HG03045 (cell line): ENCODE results near the gene CNTNAP2.

Source experiments
- ATAC-seq: cut with Tn5 transposase; IDR thresholded peaks from one replicate; pipeline ENCODE4 v1.9.1; 2021; ENCODE audit warnings: mild to moderate bottlenecking, moderate library complexity; ENCODE audit not compliant: unreplicated experiment

CNTNAP2 gene

GRCh38 chr7:146414373-146414772, 297.8 kb downstream of the CNTNAP2 start:
- ATAC-seq, result no peak

DNA sequence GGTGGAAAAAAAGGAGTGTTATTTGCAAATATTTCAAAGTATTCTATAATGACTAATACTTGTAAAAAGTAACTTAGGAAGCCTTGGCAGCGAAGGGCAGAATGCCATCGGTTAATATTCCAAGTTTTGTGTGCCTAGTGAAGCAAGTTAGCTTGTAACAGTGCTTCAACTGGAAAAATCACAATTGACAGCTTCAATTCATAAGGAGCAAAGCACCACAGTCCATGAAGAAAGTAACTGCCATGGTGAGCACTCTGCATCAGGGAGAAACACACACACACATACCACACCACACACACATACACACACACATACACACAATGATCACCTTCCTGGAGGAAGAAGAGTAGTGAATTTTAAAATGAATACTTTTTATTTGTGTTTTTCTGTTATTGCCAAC, 298.3 kb downstream of the CNTNAP2 start:
- no peak for ATAC-seq

DNA sequence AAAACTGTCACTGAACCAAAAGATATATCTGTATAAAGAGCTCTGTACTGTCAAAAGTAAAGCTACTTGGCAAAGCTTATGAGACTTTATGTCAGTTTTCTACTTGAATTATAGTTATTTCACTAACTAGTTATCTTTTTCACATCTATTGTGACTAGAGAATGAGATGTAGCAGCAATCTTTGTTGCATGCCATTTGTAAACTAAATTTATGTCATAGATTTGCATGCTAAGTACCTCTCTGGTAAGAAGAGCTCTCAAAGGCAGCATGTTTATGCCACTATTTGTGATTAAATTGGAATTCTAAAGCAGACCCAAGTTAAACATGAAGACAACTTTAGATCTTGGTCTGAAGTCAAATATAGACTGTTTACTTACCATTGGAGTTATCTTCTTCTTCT, 300.6 kb downstream of the CNTNAP2 start:
- no peak for ATAC-seq

GRCh38 chr7:146423446-146423845, 306.8 kb downstream of the CNTNAP2 start:
- ATAC-seq, result no peak

- no peak for ATAC-seq
Observed at GRCh38 chr7:146424084-146424483, 307.5 kb downstream of the CNTNAP2 start.

DNA sequence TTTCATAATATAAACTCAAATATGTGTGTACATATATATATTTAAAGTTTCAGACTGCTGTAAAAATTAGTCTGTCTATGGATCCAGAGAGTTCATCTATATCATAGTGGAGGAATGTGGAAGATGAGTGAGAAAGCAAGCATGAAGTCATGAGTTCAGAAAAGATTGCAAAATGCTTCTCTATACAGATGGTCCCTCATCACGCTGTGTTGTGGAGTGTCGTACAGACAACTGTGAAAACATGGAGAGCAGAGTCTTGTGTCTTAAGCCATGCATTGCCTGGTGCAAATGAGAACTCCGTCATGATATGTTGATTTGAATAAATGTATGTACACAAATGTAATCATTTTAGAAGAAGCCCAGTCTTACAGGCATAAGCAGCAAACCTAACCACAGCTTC, 316.9 kb downstream of the CNTNAP2 start:
- no peak for ATAC-seq

- no peak for ATAC-seq
Observed at GRCh38 chr7:146443102-146443501, 326.5 kb downstream of the CNTNAP2 start.

DNA sequence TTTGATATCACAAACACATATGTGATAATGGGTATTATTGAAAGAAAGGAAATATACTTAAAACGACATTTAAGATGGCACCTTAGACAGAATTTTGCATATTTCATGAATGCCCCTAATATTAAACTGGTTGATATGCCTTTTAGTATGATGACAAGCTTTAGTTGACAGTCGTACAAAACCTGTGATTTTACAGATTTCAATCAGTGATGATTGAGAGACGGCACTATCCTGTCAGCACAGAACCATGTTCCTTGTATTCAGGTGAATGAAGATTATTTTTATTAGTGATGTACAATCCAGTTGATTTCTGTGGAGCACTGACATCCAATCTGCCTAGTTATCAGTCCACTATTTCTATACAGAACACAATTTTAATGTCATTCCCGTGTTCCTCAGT, 333.0 kb downstream of the CNTNAP2 start:
- ATAC-seq, result no peak

GRCh38 chr7:146455091-146455655, 338.6 kb downstream of the CNTNAP2 start:
- no peak for ATAC-seq

- ATAC-seq, result no peak
Observed at GRCh38 chr7:146479040-146479439, 362.4 kb downstream of the CNTNAP2 start.

- ATAC-seq, result no peak
Observed at GRCh38 chr7:146486519-146486918, 369.9 kb downstream of the CNTNAP2 start.

DNA sequence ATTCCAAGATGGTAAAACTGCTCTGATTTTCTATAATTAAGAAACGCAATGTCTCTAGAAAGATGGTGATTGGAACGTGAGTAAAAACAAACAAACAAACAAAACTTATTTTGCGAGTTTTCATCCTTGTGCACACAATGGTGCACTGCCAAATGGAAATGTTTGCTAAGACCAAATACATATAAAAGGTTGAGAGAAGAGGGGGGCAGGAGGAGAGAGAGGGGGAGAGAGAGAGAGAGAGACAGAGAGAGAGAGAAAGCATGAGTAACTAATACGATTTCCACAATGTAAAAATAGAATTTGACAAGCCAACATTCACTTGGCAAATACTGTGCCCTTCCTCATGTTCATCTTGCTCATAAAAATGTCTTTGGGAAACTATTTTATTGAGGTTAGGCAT, 375.4 kb downstream of the CNTNAP2 start:
- ATAC-seq, result no peak

DNA sequence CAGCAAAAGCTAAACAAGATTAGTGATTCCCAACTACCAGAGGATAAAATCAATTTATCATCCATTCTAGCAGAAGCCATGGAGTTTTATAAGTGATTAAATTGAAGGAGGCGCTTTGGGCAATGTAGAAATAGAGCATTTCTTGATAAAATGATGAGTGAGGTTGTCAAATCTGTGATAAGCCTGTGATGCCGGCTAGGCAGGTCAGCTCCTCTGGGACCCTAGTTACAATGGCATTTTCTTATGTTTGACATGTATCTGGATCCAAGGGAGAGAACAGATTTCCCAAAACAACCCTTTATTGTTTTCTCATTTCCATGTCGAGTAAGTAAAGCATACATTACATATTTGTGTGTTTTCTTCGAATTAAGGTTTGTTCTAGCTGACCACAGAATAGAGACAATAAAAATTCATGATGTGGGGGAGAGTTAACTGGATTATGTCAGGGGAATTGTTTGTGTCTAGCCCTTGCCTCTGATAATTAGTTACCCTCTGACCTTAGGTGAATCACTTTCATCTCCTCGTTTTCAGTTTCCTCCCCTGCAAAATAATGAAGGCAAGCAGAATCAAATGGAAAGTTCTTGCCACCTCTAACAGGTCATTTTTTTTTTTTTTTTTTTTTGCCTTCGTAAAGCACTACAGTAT, 378.5 kb downstream of the CNTNAP2 start:
- ATAC-seq, result no peak

GRCh38 chr7:146496657-146497056, 380.1 kb downstream of the CNTNAP2 start:
- no peak for ATAC-seq

DNA sequence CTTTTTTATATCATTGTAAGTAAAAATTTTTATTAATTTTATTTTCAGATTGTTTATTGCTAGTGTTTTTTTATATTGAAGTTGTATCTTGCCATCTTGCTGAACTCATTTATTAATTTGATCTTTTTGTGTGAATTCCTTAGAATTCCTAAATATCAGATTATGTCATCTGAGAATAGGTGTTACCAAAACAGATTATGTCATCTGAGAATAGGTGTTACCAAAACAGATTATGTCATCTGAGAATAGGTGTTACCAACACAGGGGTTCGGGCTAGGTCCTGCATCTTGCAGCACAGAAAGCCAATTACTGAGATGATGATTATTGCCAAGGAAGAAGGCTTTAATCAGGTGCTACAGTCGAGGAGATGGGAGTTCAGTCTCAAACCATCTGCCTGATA, 383.4 kb downstream of the CNTNAP2 start:
- no peak for ATAC-seq

GRCh38 chr7:146503844-146504243, 387.2 kb downstream of the CNTNAP2 start:
- ATAC-seq, result no peak

GRCh38 chr7:146510088-146510680, 393.6 kb downstream of the CNTNAP2 start:
- no peak for ATAC-seq

GRCh38 chr7:146514304-146514703, 397.7 kb downstream of the CNTNAP2 start:
- no peak for ATAC-seq

GRCh38 chr7:146528581-146528980, 412.0 kb downstream of the CNTNAP2 start:
- no peak for ATAC-seq

GRCh38 chr7:146539836-146540235, 423.2 kb downstream of the CNTNAP2 start:
- no peak for ATAC-seq

GRCh38 chr7:146542101-146542500, 425.5 kb downstream of the CNTNAP2 start:
- ATAC-seq, result no peak

DNA sequence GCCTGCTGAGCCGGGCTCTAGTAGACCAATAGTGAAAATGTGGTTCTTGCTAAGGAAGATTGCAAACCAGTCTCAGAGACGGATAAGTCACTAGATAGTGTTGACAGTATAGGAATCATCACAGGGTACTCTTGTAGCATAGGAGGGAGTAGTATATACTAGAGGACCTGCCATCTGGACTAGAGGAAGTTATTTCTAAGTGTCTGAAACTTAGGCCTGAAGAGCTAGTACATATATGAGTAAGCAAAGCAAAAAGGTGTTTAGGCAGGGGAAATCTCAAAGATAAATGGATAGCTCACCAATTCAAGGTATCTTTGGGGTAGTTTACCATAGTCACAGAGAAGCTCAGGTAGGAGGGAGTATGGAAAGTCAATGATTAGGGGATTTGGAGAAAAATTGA, 428.1 kb downstream of the CNTNAP2 start:
- no peak for ATAC-seq

DNA sequence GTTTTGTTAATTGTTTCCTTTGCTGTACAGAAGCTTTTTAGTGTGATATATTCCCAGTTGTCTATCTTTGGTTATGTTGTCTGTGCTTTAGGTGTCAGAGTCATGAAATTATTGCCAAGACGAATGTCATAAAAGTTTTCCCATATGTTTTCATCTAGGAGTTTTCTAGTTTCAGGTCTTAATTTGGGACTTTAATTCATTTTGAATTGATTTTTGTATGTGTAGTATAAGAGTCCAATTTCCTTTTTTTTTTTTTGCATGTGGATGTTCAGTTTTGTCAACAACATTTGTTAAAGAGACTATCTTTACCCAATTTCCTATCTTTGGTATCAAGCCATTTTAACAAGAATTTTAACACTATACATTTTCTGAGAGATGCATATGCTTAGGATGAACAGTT, 432.2 kb downstream of the CNTNAP2 start:
- no peak for ATAC-seq
